Measurements from ENCODE around the gene HS6ST2.
"Not testable (repeated sequence)": the region's sequence is repeated elsewhere in the genome, so short reads cannot be mapped to it uniquely, and the experiment has no call there.

Gene HS6ST2

GRCh38 chrX:132957211-132958090 lies 978 bp downstream of the HS6ST2 start:
- DNase-seq (ENCODE audit: insufficient read length, low spot score): no peak
- TF ChIP-seq POLR2A (IDR thresholded peaks at IDR 0.05; ENCODE audit: low read depth, low read length): no peak
- no peak for FAIRE-seq

- FAIRE-seq (no peak), DNase-seq (ENCODE audit: insufficient read length, low spot score) (no peak)
- TF ChIP-seq POLR2A (IDR thresholded peaks at IDR 0.05; ENCODE audit: low read depth, low read length): no peak
Measured at GRCh38 chrX:132956421-132957210, 1.8 kb downstream of the HS6ST2 start.

GRCh38 chrX:132955690-132956089 lies 2.7 kb downstream of the HS6ST2 start:
- no peak for FAIRE-seq
- DNase-seq (ENCODE audit: insufficient read length, low spot score): no peak
- no peak for TF ChIP-seq POLR2A (IDR thresholded peaks at IDR 0.05; ENCODE audit: low read depth, low read length)

- no peak for DNase-seq (ENCODE audit: insufficient read length, low spot score)
- FAIRE-seq: no peak
- TF ChIP-seq POLR2A (IDR thresholded peaks at IDR 0.05; ENCODE audit: low read depth, low read length): no peak
Measured at GRCh38 chrX:132954323-132954722, 4.1 kb downstream of the HS6ST2 start.

- DNase-seq (ENCODE audit: insufficient read length, low spot score) (no peak), FAIRE-seq (no peak)
- no peak for TF ChIP-seq POLR2A (IDR thresholded peaks at IDR 0.05; ENCODE audit: low read depth, low read length)
Measured at GRCh38 chrX:132953354-132953753, 5.1 kb downstream of the HS6ST2 start.

- FAIRE-seq: no peak
- no peak for TF ChIP-seq POLR2A (IDR thresholded peaks at IDR 0.05; ENCODE audit: low read depth, low read length)
Measured at GRCh38 chrX:132948648-132949260, 9.7 kb downstream of the HS6ST2 start.

GRCh38 chrX:132945055-132945599 lies 13.3 kb downstream of the HS6ST2 start:
- not testable (repeated sequence) for FAIRE-seq; DNase-seq (ENCODE audit: insufficient read length, low spot score)

More at GRCh38 chrX:132948648-132949260, 9.7 kb downstream of the HS6ST2 start:
- no peak for DNase-seq (ENCODE audit: insufficient read length, low spot score)

- DNase-seq (ENCODE audit: insufficient read length, low spot score): no peak
- no peak for FAIRE-seq
- no peak for TF ChIP-seq POLR2A (IDR thresholded peaks at IDR 0.05; ENCODE audit: low read depth, low read length)
Measured at GRCh38 chrX:132940727-132941327, 17.6 kb downstream of the HS6ST2 start.

GRCh38 chrX:132933170-132933569 lies 25.3 kb downstream of the HS6ST2 start:
- no peak for TF ChIP-seq POLR2A (IDR thresholded peaks at IDR 0.05; ENCODE audit: low read depth, low read length)
- no peak for DNase-seq (ENCODE audit: insufficient read length, low spot score)
- no peak for FAIRE-seq

- FAIRE-seq: no peak
- no peak for DNase-seq (ENCODE audit: insufficient read length, low spot score)
- TF ChIP-seq POLR2A (IDR thresholded peaks at IDR 0.05; ENCODE audit: low read depth, low read length): no peak
Measured at GRCh38 chrX:132924426-132924825, 34.0 kb downstream of the HS6ST2 start.

GRCh38 chrX:132918523-132918922 lies 39.9 kb downstream of the HS6ST2 start:
- DNase-seq (ENCODE audit: insufficient read length, low spot score) (no peak), FAIRE-seq (no peak)
- TF ChIP-seq POLR2A (IDR thresholded peaks at IDR 0.05; ENCODE audit: low read depth, low read length): no peak

GRCh38 chrX:132916349-132916748 lies 42.1 kb downstream of the HS6ST2 start:
- DNase-seq (ENCODE audit: insufficient read length, low spot score) (no peak), FAIRE-seq (no peak)
- TF ChIP-seq POLR2A (IDR thresholded peaks at IDR 0.05; ENCODE audit: low read depth, low read length): no peak

- TF ChIP-seq POLR2A (IDR thresholded peaks at IDR 0.05; ENCODE audit: low read depth, low read length): no peak
- FAIRE-seq (no peak), DNase-seq (ENCODE audit: insufficient read length, low spot score) (no peak)
Measured at GRCh38 chrX:132909643-132910042, 48.8 kb downstream of the HS6ST2 start.

GRCh38 chrX:132908891-132909290 lies 49.5 kb downstream of the HS6ST2 start:
- DNase-seq (ENCODE audit: insufficient read length, low spot score) (no peak), FAIRE-seq (no peak)
- TF ChIP-seq POLR2A (IDR thresholded peaks at IDR 0.05; ENCODE audit: low read depth, low read length): no peak
